RWPE1 (cell line): ENCODE results near the gene IMMP2L.
A peak's percentile ranks its signal among the peaks of the same experiment; 100 is the strongest.

Experiments used
- CTCF ChIA-PET: fragments of 350-600 bp; sonication (Branson Sonifier 250); formaldehyde crosslinking; extraction: SDS; loops from one replicate; lab custom pipeline; 2021; lab: Yijun Ruan, JAX
- POLR2A ChIA-PET: fragments of 400-600 bp; formaldehyde crosslinking; extraction: SDS; loops from one replicate; lab custom pipeline; 2020; ENCODE audit warnings: antibody characterized with exemption; ENCODE audit not compliant: low non-redundant PET; lab: Yijun Ruan, JAX
- DNase-seq: peaks from one replicate; pipeline ENCODE4 v3.0.0; 2012; ENCODE audit warnings: low spot score
- H3K27ac ChIP-seq: fragments of 450-650 bp; 2 replicates; pipeline ENCODE4 v1.5.1; 2017
- CTCF ChIP-seq: fragments of 450-650 bp; conservative IDR thresholded peaks from 2 replicates; pipeline ENCODE4 v1.5.1; 2017; ENCODE audit warnings: low read depth, mild to moderate bottlenecking

The IMMP2L gene

GRCh38 chr7:111499027-111499426 lies 63.3 kb downstream of the IMMP2L start:
- no peak for TF ChIP-seq CTCF
- DNase-seq, result peak; percentile 95
- H3K27ac ChIP-seq, result no peak overlapping the region
- POLR2A ChIA-PET, result no interaction called here
- CTCF ChIA-PET, result interaction anchor here (0.7 kb wide), 2 partner anchors 35 to 238 kb away, joined by 3 read pairs; no protein-coding TSS in a partner anchor

DNA sequence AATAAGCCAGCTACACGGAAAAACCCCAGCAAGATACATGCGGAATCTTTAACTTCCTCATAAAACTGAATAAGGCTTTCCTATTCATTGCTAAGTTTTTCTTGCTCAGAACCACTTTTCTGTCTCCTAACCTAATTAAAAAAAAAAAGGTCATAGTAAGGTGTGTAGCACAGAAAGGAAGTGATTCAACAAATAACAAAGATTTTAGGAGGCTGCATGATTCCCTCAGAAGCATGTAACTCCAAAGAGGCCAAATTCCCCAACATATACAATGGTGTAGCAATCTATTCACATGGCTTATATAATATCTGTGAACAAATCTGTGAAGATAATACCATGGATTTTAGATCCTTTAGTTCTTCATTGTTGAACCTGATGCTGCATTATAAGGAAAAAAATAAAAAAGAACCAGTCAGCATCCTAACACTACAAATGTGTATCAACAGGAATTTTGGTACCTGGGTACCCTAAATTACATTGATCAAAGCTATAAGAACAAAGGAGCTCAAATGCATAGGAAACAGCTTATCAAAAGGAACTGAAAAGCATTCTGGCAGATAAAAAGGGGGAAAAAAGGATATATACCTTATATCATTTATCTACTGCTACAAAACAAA lies 63.8 kb downstream of the IMMP2L start:
- no peak for TF ChIP-seq CTCF
- POLR2A ChIA-PET, result no interaction called here
- CTCF ChIA-PET, result interaction anchor here (0.7 kb wide), 2 partner anchors 35 to 237 kb away, joined by 3 read pairs; no protein-coding TSS in a partner anchor
- DNase-seq, result no peak
- H3K27ac ChIP-seq, result no peak overlapping the region

- POLR2A ChIA-PET, result no interaction called here
- no peak for DNase-seq
- no peak overlapping the region for H3K27ac ChIP-seq
- no peak for TF ChIP-seq CTCF
- CTCF ChIA-PET, result interaction anchor here (0.6 kb wide), 1 partner anchor 144 kb away, joined by 4 read pairs; no protein-coding TSS in a partner anchor
Observed at GRCh38 chr7:111495173-111495810, 67.0 kb downstream of the IMMP2L start.

DNA sequence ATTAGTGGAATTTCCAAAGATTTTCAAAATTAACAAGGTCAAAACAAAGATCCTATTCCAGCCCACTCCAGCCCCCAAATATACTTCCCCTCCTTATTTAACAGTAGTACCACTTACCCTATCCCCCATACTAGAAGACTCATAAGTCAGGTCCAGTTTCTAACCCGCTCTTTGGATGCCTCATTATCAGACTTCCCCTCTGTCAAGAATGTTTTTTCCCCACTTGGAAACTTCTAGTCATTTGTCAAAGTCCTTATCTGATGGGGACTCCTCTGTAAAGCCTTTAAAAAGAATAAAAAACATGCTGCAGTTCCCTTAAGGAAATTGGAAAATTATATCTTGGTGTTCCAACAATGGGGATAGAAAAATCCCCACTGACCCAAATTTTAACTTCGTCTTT lies 70.1 kb downstream of the IMMP2L start:
- no peak overlapping the region for H3K27ac ChIP-seq
- TF ChIP-seq CTCF, result no peak
- no peak for DNase-seq
- CTCF ChIA-PET, result no interaction called here
- POLR2A ChIA-PET, result no interaction called here

- CTCF ChIA-PET, result no interaction called here
- peak; percentile 48 for DNase-seq
- TF ChIP-seq CTCF, result peak; percentile 87
- no peak overlapping the region for H3K27ac ChIP-seq
- POLR2A ChIA-PET, result no interaction called here
Observed at GRCh38 chr7:111486472-111487142, 75.7 kb downstream of the IMMP2L start.

GRCh38 chr7:111485701-111486380 lies 76.5 kb downstream of the IMMP2L start:
- H3K27ac ChIP-seq, result no peak overlapping the region
- no peak for TF ChIP-seq CTCF
- ChIA-PET POLR2A (no interaction called here), CTCF (interaction anchor here (0.6 to 0.7 kb wide), 2 partner anchors 22 to 359 kb away, joined by 3 read pairs; no protein-coding TSS in a partner anchor)
- DNase-seq, result no peak
